Superior temporal gyrus (tissue), 1 donor: ENCODE results near the gene LRRC41.
A peak's percentile ranks its signal among the peaks of the same experiment; 100 is the strongest.
"Not testable (repeated sequence)": the region's sequence is repeated elsewhere in the genome, so short reads cannot be mapped to it uniquely, and the experiment has no call there.

Experiments used
- DNase-seq: peaks from one replicate; pipeline ENCODE4 v3.0.0-alpha.2; 2016; ENCODE audit errors: extremely low spot score

LRRC41 gene

GRCh38 chr1:46325285-46326076, 22.1 kb upstream of the LRRC41 start:
- not testable (repeated sequence) for DNase-seq

GRCh38 chr1:46322191-46322590, 18.8 kb upstream of the LRRC41 start:
- DNase-seq, result not testable (repeated sequence)

GRCh38 chr1:46319960-46320914, 16.8 kb upstream of the LRRC41 start:
- DNase-seq, result not testable (repeated sequence)

GRCh38 chr1:46319301-46319700, 15.9 kb upstream of the LRRC41 start:
- not testable (repeated sequence) for DNase-seq

- DNase-seq, result no peak
These were observed 13.9 kb upstream of the LRRC41 start for GRCh38 chr1:46317323-46317722.

GRCh38 chr1:46315669-46316403, 12.4 kb upstream of the LRRC41 start:
- DNase-seq, result no peak

GRCh38 chr1:46310321-46310720, 6.9 kb upstream of the LRRC41 start:
- DNase-seq, result no peak

- no peak for DNase-seq
These were observed 6.2 kb upstream of the LRRC41 start for GRCh38 chr1:46309401-46310159.

- DNase-seq, result no peak
These were observed 2.7 kb upstream of the LRRC41 start for GRCh38 chr1:46306159-46306530.

- DNase-seq, result no peak
These were observed 483 bp upstream of the LRRC41 start for GRCh38 chr1:46303872-46304326.

- no peak for DNase-seq
These were observed 777 bp downstream of the LRRC41 start for GRCh38 chr1:46302641-46303037.

- peak; percentile 16 for DNase-seq
These were observed 1.4 kb downstream of the LRRC41 start for GRCh38 chr1:46301808-46302640.

GRCh38 chr1:46301406-46301807, 2.0 kb downstream of the LRRC41 start:
- DNase-seq, result no peak

- DNase-seq, result no peak
These were observed 2.6 kb downstream of the LRRC41 start for GRCh38 chr1:46300673-46301405.

- DNase-seq, result no peak
These were observed 5.0 kb downstream of the LRRC41 start for GRCh38 chr1:46298387-46298786.

- no peak for DNase-seq
These were observed 8.1 kb downstream of the LRRC41 start for GRCh38 chr1:46295306-46295705.

GRCh38 chr1:46289976-46290375, 13.4 kb downstream of the LRRC41 start:
- no peak for DNase-seq

- DNase-seq, result no peak
These were observed 14.3 kb downstream of the LRRC41 start for GRCh38 chr1:46289134-46289494.

- DNase-seq, result no peak
These were observed 14.8 kb downstream of the LRRC41 start for GRCh38 chr1:46288485-46289133.
